Smooth muscle cell of the umbilical artery (primary cell): ENCODE measurements around the gene COMMD4. TPM values are rescaled to one million over a fixed set of nuclear protein-coding genes. Genes with fewer than 3 reads are reported as not detected.

Source experiments
- total RNA-seq: library from RNA; depleted of rRNA; stranded (reverse); fragments of >200 nt; gene quantifications from 2 replicates; pipeline ENCODE4 v1.2.3, GENCODE V29; 2014

The COMMD4 gene
- total RNA-seq: 36.5 and 39.5 TPM in 2 replicates

GRCh38 chr15:75335705-75336355, at the start of gene COMMD4:
TSS of gene COMMD4 (plus strand) at chr15:75336063. CDS start at chr15:75336090, 27 bp downstream.

GRCh38 chr15:75346796-75347221, 10.9 kb downstream of the COMMD4 start, which contains the start of gene NEIL1:
TSS of gene NEIL1 (plus strand) at chr15:75347039. CDS start at chr15:75348906, 1,867 bp downstream.

GRCh38 chr15:75367913-75368688, 32.2 kb downstream of the COMMD4 start, which contains the start of gene MAN2C1:
TSS of gene MAN2C1 (minus strand) at chr15:75368607. CDS start at chr15:75368583, 24 bp downstream.

Other genes with a start within 250 kb of the COMMD4 start
- gene C15orf39, start 134.2 kb upstream of the COMMD4 start, total RNA-seq: 2.7 and 6.4 TPM in 2 replicates
- gene GOLGA6C, start 77.7 kb upstream of the COMMD4 start, total RNA-seq: not detected in 2 replicates
- gene GOLGA6D, start 53.2 kb upstream of the COMMD4 start, total RNA-seq: 0.05 TPM in 1 of 2 replicates, not detected in the other
- 2.7 and 5.5 TPM in 2 replicates for gene NEIL1, start 11.0 kb downstream of the COMMD4 start, total RNA-seq
- 135 and 143 TPM in 2 replicates for gene MAN2C1, start 32.5 kb downstream of the COMMD4 start, total RNA-seq
- gene SIN3A, start 115.6 kb downstream of the COMMD4 start, total RNA-seq: 18.4 and 27.6 TPM in 2 replicates
- gene PTPN9, start 243.3 kb downstream of the COMMD4 start, total RNA-seq: 16.6 and 26.1 TPM in 2 replicates